Measurements from ENCODE around the gene RGS7.

Gene RGS7

DNA sequence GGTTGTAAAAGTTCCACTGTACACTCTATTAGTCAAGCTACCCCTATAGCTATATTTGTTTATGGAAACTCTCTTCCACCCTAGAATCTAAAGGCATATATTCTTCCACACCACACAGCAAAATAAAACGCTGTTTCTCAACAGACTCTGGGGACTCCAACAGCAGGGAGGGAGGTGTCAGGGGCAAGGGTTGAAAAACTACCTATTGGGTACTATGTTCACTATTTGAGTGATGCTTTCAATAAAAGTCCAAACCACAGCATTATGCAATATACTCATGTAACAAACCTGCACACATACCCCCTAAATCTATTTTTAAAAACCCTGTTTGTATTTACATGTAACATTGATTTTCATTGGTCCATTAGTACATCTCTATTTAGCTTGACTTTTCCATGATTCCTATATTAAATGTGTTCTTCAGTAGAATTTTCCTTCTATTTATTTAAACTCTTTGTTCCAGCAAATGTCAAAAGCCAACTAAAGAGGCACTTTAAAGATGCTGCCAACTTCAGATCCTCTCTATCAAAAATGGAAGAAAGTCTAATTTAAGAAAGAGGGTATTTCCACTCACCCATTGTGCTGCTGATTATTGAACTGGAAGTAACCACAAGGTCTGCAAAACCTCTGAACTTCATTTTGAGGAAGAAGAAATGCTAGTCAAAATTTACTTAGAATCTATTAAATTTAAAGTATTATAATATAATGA is 26.2 kb downstream of the RGS7 start:
- H3K27me3 ChIP-seq (ENCODE audit: control insufficient read depth, insufficient read depth, low read length), result no peaks in the 10 kb centered on the region
- H3K4me2 ChIP-seq (ENCODE audit: low read length), result no peak overlapping the region
- no peaks in the 10 kb centered on the region for H3K36me3 ChIP-seq (ENCODE audit: insufficient read depth, low read length)
- H3K4me1 ChIP-seq (ENCODE audit: control insufficient read depth, insufficient read depth, low read length), result peaks cover 3% of the 10 kb centered on the region
- no peak overlapping the region for H3K9ac ChIP-seq (ENCODE audit: low read depth, low read length)
- H3K4me3 ChIP-seq (ENCODE audit: low read length), result no peak overlapping the region
- no peaks in the 10 kb centered on the region for H3K9me3 ChIP-seq (replicated peaks; ENCODE audit: low read length)

DNA sequence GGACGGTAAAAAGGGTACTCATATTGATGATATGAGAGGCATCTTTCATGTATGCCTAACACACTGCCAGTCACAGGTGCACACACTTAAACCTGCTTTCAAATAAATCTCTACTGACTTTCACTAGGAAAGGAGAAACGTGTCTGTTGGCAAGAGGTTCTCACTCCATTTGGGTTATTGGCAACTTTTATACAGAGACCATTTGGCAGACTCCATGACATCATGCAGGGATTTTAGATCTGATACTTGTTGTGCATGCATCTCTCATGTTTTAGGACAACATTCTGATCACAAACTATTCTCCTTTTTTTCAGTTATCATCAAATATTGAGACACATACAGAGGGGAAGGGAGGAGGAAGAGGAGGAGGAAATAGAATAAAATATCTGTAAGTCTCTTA is 31.5 kb downstream of the RGS7 start:
- Histone ChIP-seq H3K27me3 (ENCODE audit: control insufficient read depth, insufficient read depth, low read length) (no peaks in the 10 kb centered on the region), H3K36me3 (ENCODE audit: insufficient read depth, low read length) (no peaks in the 10 kb centered on the region), H3K9me3 (replicated peaks; ENCODE audit: low read length) (no peaks in the 10 kb centered on the region), H3K4me2 (ENCODE audit: low read length) (no peak overlapping the region), H3K4me1 (ENCODE audit: control insufficient read depth, insufficient read depth, low read length) (no peaks in the 10 kb centered on the region), H3K9ac (ENCODE audit: low read depth, low read length) (no peak overlapping the region), H3K4me3 (ENCODE audit: low read length) (no peak overlapping the region)

DNA sequence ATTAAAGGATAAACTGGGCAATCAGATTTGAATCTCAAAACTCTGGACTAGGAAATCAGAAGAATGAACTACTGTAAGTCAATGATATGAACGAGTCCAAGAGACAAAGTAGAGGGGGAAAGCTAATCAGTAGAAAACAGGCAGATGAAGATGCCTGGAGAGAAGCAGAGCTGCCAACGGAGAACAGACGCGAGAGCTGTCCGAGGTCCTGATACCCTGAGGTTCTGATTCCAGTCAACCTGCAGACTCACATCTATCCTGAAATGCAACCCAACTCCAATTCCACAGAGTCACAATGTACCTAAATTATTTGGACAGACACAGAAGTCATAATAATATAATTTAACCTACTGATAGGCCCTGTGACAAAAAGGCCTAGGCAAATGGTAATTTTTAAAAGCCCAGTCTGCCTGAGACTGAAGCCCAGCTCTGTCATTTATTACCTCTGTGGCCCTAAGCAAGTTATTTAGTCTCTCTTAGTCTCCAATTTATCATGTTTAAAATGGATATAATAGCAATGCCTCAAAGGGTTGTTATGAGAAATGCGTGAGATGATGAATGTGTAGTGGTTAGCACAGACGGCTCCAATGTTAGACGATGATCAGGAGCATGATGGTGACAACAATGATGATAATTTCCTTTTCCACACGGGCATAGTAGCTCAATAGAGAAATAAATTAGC is 33.4 kb downstream of the RGS7 start:
- Histone ChIP-seq H3K9me3 (replicated peaks; ENCODE audit: low read length) (no peaks in the 10 kb centered on the region), H3K27me3 (ENCODE audit: control insufficient read depth, insufficient read depth, low read length) (no peaks in the 10 kb centered on the region), H3K4me3 (ENCODE audit: low read length) (no peak overlapping the region), H3K4me1 (ENCODE audit: control insufficient read depth, insufficient read depth, low read length) (no peaks in the 10 kb centered on the region), H3K36me3 (ENCODE audit: insufficient read depth, low read length) (no peaks in the 10 kb centered on the region), H3K4me2 (ENCODE audit: low read length) (no peak overlapping the region), H3K9ac (ENCODE audit: low read depth, low read length) (no peak overlapping the region)

DNA sequence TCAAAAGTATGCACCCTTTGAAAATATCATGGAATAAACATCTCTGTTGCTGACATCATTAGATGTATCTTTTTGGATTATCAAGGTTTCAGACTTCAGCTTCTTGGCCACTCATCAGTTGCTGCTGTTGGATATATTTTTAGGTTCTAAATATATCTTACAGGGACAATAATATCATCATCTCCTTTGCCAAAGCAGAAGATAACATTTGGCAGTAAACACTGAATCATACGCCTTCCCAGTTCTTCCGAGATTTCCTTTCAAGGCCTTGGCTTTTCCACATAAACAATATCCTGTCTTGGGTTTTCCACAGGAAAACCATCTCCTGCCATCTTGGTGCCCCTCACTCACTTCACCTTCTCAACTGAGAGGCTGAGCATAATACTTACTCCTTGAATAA is 39.3 kb downstream of the RGS7 start:
- H3K36me3 ChIP-seq (ENCODE audit: insufficient read depth, low read length), result no peaks in the 10 kb centered on the region
- H3K9me3 ChIP-seq (replicated peaks; ENCODE audit: low read length), result no peaks in the 10 kb centered on the region

DNA sequence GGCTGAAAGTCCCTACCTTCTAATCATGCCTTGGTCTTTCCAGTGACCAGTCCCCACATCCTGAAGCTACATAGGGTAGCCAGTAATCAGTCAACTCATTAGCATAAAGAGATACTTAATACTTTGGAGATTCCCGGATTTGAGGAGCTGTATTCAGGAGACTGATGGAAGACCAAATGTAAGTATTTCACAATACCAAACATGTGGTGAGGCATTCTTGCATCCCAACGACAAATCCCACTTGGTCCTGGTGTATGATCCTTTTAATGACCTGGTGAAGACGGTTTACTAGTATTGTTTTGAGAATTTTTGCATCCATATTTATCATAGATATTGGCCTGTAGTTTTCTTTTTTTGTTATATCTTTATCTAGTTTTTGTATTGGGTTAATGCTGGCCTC is 40.6 kb downstream of the RGS7 start:
- no peaks in the 10 kb centered on the region for H3K27me3 ChIP-seq (ENCODE audit: control insufficient read depth, insufficient read depth, low read length)
- H3K9ac ChIP-seq (ENCODE audit: low read depth, low read length), result no peak overlapping the region
- no peak overlapping the region for H3K4me3 ChIP-seq (ENCODE audit: low read length)
- H3K36me3 ChIP-seq (ENCODE audit: insufficient read depth, low read length), result no peaks in the 10 kb centered on the region
- peaks cover 3% of the 10 kb centered on the region for H3K4me1 ChIP-seq (ENCODE audit: control insufficient read depth, insufficient read depth, low read length)
- H3K4me2 ChIP-seq (ENCODE audit: low read length), result no peak overlapping the region
- no peaks in the 10 kb centered on the region for H3K9me3 ChIP-seq (replicated peaks; ENCODE audit: low read length)

More for the DNA sequence above, 39.3 kb downstream of the RGS7 start:
- Histone ChIP-seq H3K4me1 (ENCODE audit: control insufficient read depth, insufficient read depth, low read length) (no peaks in the 10 kb centered on the region), H3K4me2 (ENCODE audit: low read length) (no peak overlapping the region), H3K4me3 (ENCODE audit: low read length) (no peak overlapping the region), H3K9ac (ENCODE audit: low read depth, low read length) (no peak overlapping the region), H3K27me3 (ENCODE audit: control insufficient read depth, insufficient read depth, low read length) (no peaks in the 10 kb centered on the region)

DNA sequence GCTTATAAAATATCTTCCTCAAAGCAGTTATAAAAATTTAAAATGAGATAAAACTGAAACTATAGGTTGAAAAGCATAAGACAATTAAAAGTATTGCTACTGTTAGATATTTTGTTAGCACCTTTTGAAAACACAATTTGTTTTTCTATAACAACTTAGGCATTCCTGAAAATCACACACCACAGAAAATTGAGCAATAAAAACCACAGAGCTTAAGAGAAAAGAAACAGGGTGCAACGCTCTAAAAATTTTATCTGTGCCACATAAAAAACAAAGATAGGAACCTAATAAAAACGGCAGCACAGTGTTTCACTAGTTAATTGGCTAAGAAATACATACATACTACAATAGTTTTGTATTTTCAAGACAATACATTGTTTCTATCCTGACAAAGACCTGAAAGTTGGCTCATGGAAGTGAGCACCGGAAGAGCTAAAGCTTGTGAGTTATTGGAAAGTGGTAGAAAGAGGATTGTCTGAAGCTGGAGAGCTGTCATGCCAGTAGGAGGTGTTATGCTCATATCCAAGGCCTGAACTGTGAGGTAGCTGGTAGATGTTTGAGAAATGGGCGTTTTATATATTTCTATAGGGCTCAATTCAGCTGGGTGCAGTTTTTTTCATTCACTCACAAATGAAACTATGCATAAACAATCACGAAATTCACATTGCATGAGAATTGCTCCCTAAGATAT is 45.8 kb downstream of the RGS7 start:
- Histone ChIP-seq H3K4me2 (ENCODE audit: low read length) (peak overlapping the region; percentile 61), H3K4me1 (ENCODE audit: control insufficient read depth, insufficient read depth, low read length) (peaks cover 22% of the 10 kb centered on the region), H3K36me3 (ENCODE audit: insufficient read depth, low read length) (no peaks in the 10 kb centered on the region), H3K9me3 (replicated peaks; ENCODE audit: low read length) (no peaks in the 10 kb centered on the region), H3K9ac (ENCODE audit: low read depth, low read length) (peak overlapping the region; percentile 6), H3K27me3 (ENCODE audit: control insufficient read depth, insufficient read depth, low read length) (no peaks in the 10 kb centered on the region), H3K4me3 (ENCODE audit: low read length) (no peak overlapping the region)

DNA sequence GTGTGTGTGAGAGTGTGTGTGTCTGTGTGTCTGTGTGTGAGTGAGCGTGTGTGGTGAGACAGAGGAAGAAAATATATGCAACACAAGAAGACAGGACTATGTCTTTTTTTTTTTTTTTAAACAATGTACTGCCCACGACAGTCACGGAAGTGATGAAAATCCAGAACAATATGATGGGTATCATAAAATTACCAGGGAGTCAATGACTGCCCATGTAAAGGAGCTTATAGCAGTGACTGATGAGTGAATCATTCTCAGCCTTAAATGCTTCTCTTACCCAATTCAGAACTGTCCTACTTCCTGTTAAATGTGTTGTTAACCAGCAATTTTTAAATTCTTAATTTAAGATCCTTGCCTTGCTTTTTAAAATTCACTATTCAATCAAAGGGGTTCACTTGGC is 46.6 kb downstream of the RGS7 start:
- H3K9me3 ChIP-seq (replicated peaks; ENCODE audit: low read length), result no peaks in the 10 kb centered on the region
- H3K9ac ChIP-seq (ENCODE audit: low read depth, low read length), result peak overlapping the region; percentile 10
- no peak overlapping the region for H3K4me3 ChIP-seq (ENCODE audit: low read length)
- H3K36me3 ChIP-seq (ENCODE audit: insufficient read depth, low read length), result no peaks in the 10 kb centered on the region
- peaks cover 22% of the 10 kb centered on the region for H3K4me1 ChIP-seq (ENCODE audit: control insufficient read depth, insufficient read depth, low read length)
- H3K27me3 ChIP-seq (ENCODE audit: control insufficient read depth, insufficient read depth, low read length), result no peaks in the 10 kb centered on the region
- peak overlapping the region; percentile 61 for H3K4me2 ChIP-seq (ENCODE audit: low read length)

DNA sequence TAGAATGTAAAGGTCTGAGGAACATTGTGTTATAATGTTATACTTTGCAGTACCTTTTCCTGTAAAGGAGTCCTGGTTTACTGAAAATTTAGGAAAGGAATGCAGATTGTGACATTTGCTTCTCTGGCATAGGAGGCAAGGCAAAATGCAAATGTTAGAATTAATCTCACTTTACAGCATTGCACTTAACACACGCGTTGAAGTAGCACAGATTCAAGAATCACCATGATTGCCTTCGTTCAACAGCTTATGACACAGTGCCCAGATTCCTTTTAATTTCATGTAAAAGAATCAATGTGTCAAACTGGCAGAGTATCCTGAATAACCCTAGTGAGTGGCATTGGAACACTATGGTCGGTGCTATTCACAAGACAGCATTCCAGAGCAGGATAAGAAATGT is 47.4 kb downstream of the RGS7 start:
- Histone ChIP-seq H3K9me3 (replicated peaks; ENCODE audit: low read length) (no peaks in the 10 kb centered on the region), H3K4me1 (ENCODE audit: control insufficient read depth, insufficient read depth, low read length) (peaks cover 22% of the 10 kb centered on the region), H3K36me3 (ENCODE audit: insufficient read depth, low read length) (no peaks in the 10 kb centered on the region), H3K4me3 (ENCODE audit: low read length) (no peak overlapping the region), H3K27me3 (ENCODE audit: control insufficient read depth, insufficient read depth, low read length) (no peaks in the 10 kb centered on the region), H3K4me2 (ENCODE audit: low read length) (peak overlapping the region; percentile 61), H3K9ac (ENCODE audit: low read depth, low read length) (no peak overlapping the region)

DNA sequence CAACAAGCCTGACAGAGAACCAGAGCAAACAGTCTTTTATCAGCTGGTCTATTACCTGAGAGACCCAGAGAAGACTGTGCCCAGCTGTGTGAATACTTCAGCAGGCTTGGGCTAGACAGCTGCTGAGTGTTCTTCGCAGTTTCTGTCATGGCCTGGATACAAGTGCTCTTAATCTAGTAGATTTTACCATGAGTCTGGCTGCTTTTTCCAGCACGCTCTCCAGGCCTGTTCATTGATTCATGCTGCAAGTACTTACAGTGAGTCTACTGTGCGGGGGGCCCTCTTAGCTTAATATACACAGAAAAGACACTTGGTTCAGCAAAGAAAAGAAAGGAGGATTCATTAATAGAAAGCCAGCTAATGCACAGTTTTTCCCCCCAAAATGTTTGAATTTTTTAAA is 48.5 kb downstream of the RGS7 start:
- Histone ChIP-seq H3K27me3 (ENCODE audit: control insufficient read depth, insufficient read depth, low read length) (no peaks in the 10 kb centered on the region), H3K36me3 (ENCODE audit: insufficient read depth, low read length) (no peaks in the 10 kb centered on the region), H3K9ac (ENCODE audit: low read depth, low read length) (no peak overlapping the region), H3K9me3 (replicated peaks; ENCODE audit: low read length) (peaks cover 4% of the 10 kb centered on the region), H3K4me1 (ENCODE audit: control insufficient read depth, insufficient read depth, low read length) (peaks cover 22% of the 10 kb centered on the region), H3K4me2 (ENCODE audit: low read length) (no peak overlapping the region), H3K4me3 (ENCODE audit: low read length) (no peak overlapping the region)

DNA sequence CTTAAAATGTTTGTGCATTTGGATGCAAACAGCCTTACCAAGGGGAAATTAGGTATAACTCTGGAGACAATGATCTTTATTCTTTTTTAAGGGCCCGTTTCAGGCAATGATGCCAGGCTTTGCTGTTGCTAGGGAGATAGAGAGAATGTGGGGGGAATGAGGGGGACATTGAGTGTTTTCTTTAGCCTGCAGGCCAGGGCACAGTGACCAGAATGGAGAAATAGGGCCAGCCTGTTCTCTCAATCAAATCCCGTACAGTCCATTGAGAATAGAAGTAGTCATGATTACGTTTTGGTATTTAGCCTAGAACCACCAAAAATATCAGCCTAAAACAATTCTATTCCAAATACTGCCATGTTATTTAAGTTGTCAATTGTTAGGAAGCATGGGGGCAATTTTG is 49.0 kb downstream of the RGS7 start:
- Histone ChIP-seq H3K36me3 (ENCODE audit: insufficient read depth, low read length) (no peaks in the 10 kb centered on the region), H3K4me1 (ENCODE audit: control insufficient read depth, insufficient read depth, low read length) (peaks cover 22% of the 10 kb centered on the region), H3K9me3 (replicated peaks; ENCODE audit: low read length) (peaks cover 4% of the 10 kb centered on the region), H3K27me3 (ENCODE audit: control insufficient read depth, insufficient read depth, low read length) (no peaks in the 10 kb centered on the region), H3K9ac (ENCODE audit: low read depth, low read length) (no peak overlapping the region), H3K4me2 (ENCODE audit: low read length) (no peak overlapping the region), H3K4me3 (ENCODE audit: low read length) (no peak overlapping the region)

DNA sequence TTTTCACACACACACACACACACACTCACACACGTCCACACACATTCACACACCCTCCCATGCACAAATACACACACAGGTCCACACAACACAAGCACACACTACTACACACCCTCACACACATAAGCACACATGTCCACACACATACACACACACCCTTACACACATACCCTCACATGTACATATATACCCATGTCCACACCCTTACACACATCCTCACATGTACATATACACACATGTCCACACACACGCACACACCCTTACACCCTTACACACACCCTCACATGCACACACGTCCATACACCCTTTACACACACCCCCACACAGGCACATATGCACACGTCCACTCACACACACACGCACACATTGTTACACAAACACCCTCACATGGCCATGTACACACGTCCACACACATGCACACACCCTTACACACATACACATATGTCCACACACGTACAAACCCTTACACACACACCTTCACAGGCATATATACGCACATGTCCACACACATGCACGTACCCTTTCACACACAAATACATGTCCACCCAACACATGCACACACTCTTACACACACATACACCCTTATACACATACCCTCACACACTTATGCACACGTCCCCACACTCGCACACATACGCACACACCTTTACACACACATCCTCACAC is 50.7 kb downstream of the RGS7 start:
- peaks cover 4% of the 10 kb centered on the region for H3K9me3 ChIP-seq (replicated peaks; ENCODE audit: low read length)
- H3K36me3 ChIP-seq (ENCODE audit: insufficient read depth, low read length), result no peaks in the 10 kb centered on the region
- no peaks in the 10 kb centered on the region for H3K27me3 ChIP-seq (ENCODE audit: control insufficient read depth, insufficient read depth, low read length)
- H3K9ac ChIP-seq (ENCODE audit: low read depth, low read length), result no peak overlapping the region
- peaks cover 18% of the 10 kb centered on the region for H3K4me1 ChIP-seq (ENCODE audit: control insufficient read depth, insufficient read depth, low read length)
- H3K4me2 ChIP-seq (ENCODE audit: low read length), result no peak overlapping the region
- H3K4me3 ChIP-seq (ENCODE audit: low read length), result no peak overlapping the region
